HCT116 (cell line): Measurements from ENCODE around the gene MTA1. TPM values are rescaled to one million over a fixed set of nuclear protein-coding genes. Genes with fewer than 3 reads are reported as not detected.
A peak's percentile ranks its signal among the peaks of the same experiment; 100 is the strongest.

Experiments
- ATAC-seq: fragments of 200-7000 bp; cut with Tn5 transposase; 2 replicates; pipeline ENCODE4 v1.9.1; 2020; ENCODE audit warnings: mild to moderate bottlenecking, moderate library complexity
- BruUV-seq: library from RNA; stranded (reverse); fragments of 400-500 nt; replicated peaks from 2 replicates; lab custom pipeline; 2021; lab: Mats Ljungman, UMichigan
- CTCF ChIA-PET: fragments of 300-600 bp; sonication (Branson Sonifier 250); formaldehyde crosslinking; loops from one replicate; lab custom pipeline; 2021; ENCODE audit warnings: antibody characterized with exemption; lab: Charles Lee
- POLR2A ChIA-PET: fragments of 300-600, 350-600 bp; sonication (Branson Sonifier 250); formaldehyde crosslinking; loops from one replicate; lab custom pipeline; 2021; ENCODE audit warnings: antibody characterized with exemption; lab: Charles Lee
- RAD21 ChIA-PET, 2 experiments: fragments of 300-600 bp; sonication (Branson Sonifier 250); formaldehyde crosslinking; loops; one replicate each; lab custom pipeline; 2023; ENCODE audit warnings: low total read pairs in 2 of 2; ENCODE audit not compliant: uncharacterized antibody in 2 of 2, unreplicated experiment in 2 of 2, low non-redundant PET in 1 of 2; lab: Charles Lee
- DNase-seq: peaks from one replicate; pipeline ENCODE4 v3.0.0-alpha.2; 2010; ENCODE audit warnings: low read depth, low spot score
- H2AFZ ChIP-seq: fragments of 200-600 bp; shearing (Covaris generic), sonication (generic); 2 replicates; pipeline ENCODE4 v1.6.1; 2017; ENCODE audit warnings: low read depth, mixed run types, mixed read lengths, antibody characterized with exemption, low read length; ENCODE audit not compliant: poor library complexity, severe bottlenecking
- H3K27ac ChIP-seq: 2 replicates; pipeline ENCODE4 v1.5.1; 2012; ENCODE audit warnings: low read depth, low read length
- H3K27me3 ChIP-seq: fragments of 200-600 bp; sonication (generic); 2 replicates; pipeline ENCODE4 v1.6.1; 2016; ENCODE audit warnings: mixed run types, low read length, mixed read lengths; ENCODE audit not compliant: insufficient read depth
- H3K36me3 ChIP-seq, 2 experiments: fragments of 200-500 bp in 1 of 2; fragments of 200-600 bp in 1 of 2; sonication (Bioruptor generic) in 1 of 2; sonication (generic) in 1 of 2; 2 replicates each; pipeline versions ENCODE4 v1.5.1 to v1.6.1; 2014 to 2016; ENCODE audit warnings: low read length in 2 of 2, inconsistent platforms in 1 of 2, mixed read lengths in 1 of 2, mixed run types in 1 of 2; ENCODE audit not compliant: insufficient read depth in 2 of 2, control insufficient read depth in 1 of 2
- H3K4me1 ChIP-seq, 2 experiments: fragments of 200-600 bp in 1 of 2; sonication (generic) in 1 of 2; 2 replicates each; pipeline versions ENCODE4 v1.5.1 to v1.6.1; 2012 to 2017; ENCODE audit warnings: low read length in 2 of 2, inconsistent platforms in 1 of 2, mild to moderate bottlenecking in 1 of 2, mixed read lengths in 1 of 2, mixed run types in 1 of 2, moderate library complexity in 1 of 2; ENCODE audit not compliant: insufficient read depth in 2 of 2, control insufficient read depth in 1 of 2
- H3K4me2 ChIP-seq: fragments of 200-600 bp; sonication (generic); 2 replicates; pipeline ENCODE4 v1.6.1; 2017; ENCODE audit warnings: mixed run types, low read length, mixed read lengths
- H3K4me3 ChIP-seq, 2 experiments: fragments of 200-600 bp in 1 of 2; sonication (generic) in 1 of 2; replicated peaks in 1 of 2; 2 replicates each; pipeline ENCODE4 v1.5.1; 2011 to 2016; ENCODE audit warnings: low read length in 2 of 2, control low read depth in 1 of 2, low read depth in 1 of 2, mild to moderate bottlenecking in 1 of 2, mixed read lengths in 1 of 2, mixed run types in 1 of 2
- H3K79me2 ChIP-seq: fragments of 200-600 bp; sonication (generic); 2 replicates; pipeline ENCODE4 v1.6.1; 2017; ENCODE audit warnings: mild to moderate bottlenecking, mixed run types, low read length, moderate library complexity, mixed read lengths; ENCODE audit not compliant: insufficient read depth
- H3K9ac ChIP-seq: fragments of 200-600 bp; sonication (generic); 2 replicates; pipeline ENCODE4 v1.6.1; 2016; ENCODE audit warnings: low read length, mixed read lengths
- H3K9me2 ChIP-seq: fragments of 200-600 bp; sonication (generic), shearing (Covaris generic); 2 replicates; pipeline ENCODE4 v1.6.1; 2017; ENCODE audit warnings: mixed run types, mild to moderate bottlenecking, moderate library complexity; ENCODE audit not compliant: insufficient read depth
- H3K9me3 ChIP-seq, 2 experiments: fragments of 200-500 bp in 1 of 2; fragments of 200-600 bp in 1 of 2; sonication (Bioruptor generic) in 1 of 2; sonication (generic) in 1 of 2; 2 replicates each; pipeline ENCODE4 v1.6.1; 2014 to 2017; ENCODE audit warnings: low read length in 2 of 2, mixed read lengths in 2 of 2, inconsistent platforms in 1 of 2, low read depth in 1 of 2, mild to moderate bottlenecking in 1 of 2, mixed run types in 1 of 2, moderate library complexity in 1 of 2; ENCODE audit not compliant: control insufficient read depth in 1 of 2, insufficient read depth in 1 of 2
- H4K20me1 ChIP-seq: fragments of 200-600 bp; sonication (generic), shearing (Covaris generic); 2 replicates; pipeline ENCODE4 v1.6.1; 2017; ENCODE audit warnings: mixed run types, mild to moderate bottlenecking, moderate library complexity; ENCODE audit not compliant: insufficient read depth
- ATF3 ChIP-seq: IDR thresholded peaks from 2 replicates; pipeline ENCODE4 v1.6.1; 2012
- CBX3 ChIP-seq: IDR thresholded peaks from 2 replicates; pipeline ENCODE4 v1.6.1; 2012; ENCODE audit warnings: low read depth
- CEBPB ChIP-seq: IDR thresholded peaks from 2 replicates; pipeline ENCODE4 v1.6.1; 2012; ENCODE audit warnings: low read depth
- ELF1 ChIP-seq: IDR thresholded peaks from 2 replicates; pipeline ENCODE4 v1.6.1; 2012; ENCODE audit warnings: low read depth, borderline replicate concordance
- EZH2 ChIP-seq: fragments of 200-600 bp; sonication (generic); IDR thresholded peaks from 2 replicates; pipeline ENCODE4 v1.6.1; 2017; ENCODE audit warnings: antibody characterized with exemption, mixed run types
- EZH2phosphoT487 ChIP-seq: fragments of 200-600 bp; IDR thresholded peaks from 2 replicates; pipeline ENCODE4 v1.6.1; 2018; ENCODE audit warnings: antibody characterized with exemption, borderline replicate concordance
- FOSL1 ChIP-seq: IDR thresholded peaks from 2 replicates; pipeline ENCODE4 v1.6.1; 2012; ENCODE audit warnings: low read depth
- MAX ChIP-seq: IDR thresholded peaks from 2 replicates; pipeline ENCODE4 v1.6.1; 2012
- POLR2A ChIP-seq: IDR thresholded peaks from 2 replicates; pipeline ENCODE4 v1.7.0; 2011; ENCODE audit warnings: borderline replicate concordance; ENCODE audit not compliant: insufficient read depth, insufficient read length; ENCODE audit errors: extremely low read depth
- SIN3A ChIP-seq: IDR thresholded peaks from 2 replicates; pipeline ENCODE4 v1.6.1; 2012; ENCODE audit warnings: low read depth
- SP1 ChIP-seq: IDR thresholded peaks from 2 replicates; pipeline ENCODE4 v1.6.1; 2012; ENCODE audit warnings: low read depth
- SRF ChIP-seq: IDR thresholded peaks from 2 replicates; pipeline ENCODE4 v1.6.1; 2012; ENCODE audit warnings: low read depth
- YY1 ChIP-seq: IDR thresholded peaks from 2 replicates; pipeline ENCODE4 v1.6.1; 2011; ENCODE audit warnings: low read length, low read depth, moderate library complexity, mild to moderate bottlenecking; ENCODE audit not compliant: insufficient replicate concordance; ENCODE audit errors: extremely low read depth
- ZFX ChIP-seq: fragments of 450-650 bp; IDR thresholded peaks from 2 replicates; pipeline ENCODE4 v1.6.1; 2017
- intact Hi-C: fragments of 100-400 bp; cut with micrococcal nuclease; formaldehyde crosslinking; loops from 2 replicates; pipeline ENCODE4 v1.10.0; 2022
- total RNA-seq: library from RNA; stranded (reverse); gene quantifications from one replicate; pipeline ENCODE4 v1.2.1, GENCODE V29; 2021; ENCODE audit not compliant: unreplicated experiment
- TF ChIP-seq, protein P1 (sequence below): IDR thresholded peaks from 2 replicates; pipeline ENCODE4 v1.6.1; 2011; ENCODE audit warnings: mild to moderate bottlenecking, low read length, moderate library complexity; ENCODE audit not compliant: insufficient replicate concordance; ENCODE audit errors: extremely low read depth
- TF ChIP-seq, protein P2 (sequence below): IDR thresholded peaks from 2 replicates; pipeline ENCODE4 v1.6.1; 2012; ENCODE audit warnings: low read depth

Gene MTA1
- total RNA-seq, 1 experiment from 2014 or later: 229 TPM

DNA sequence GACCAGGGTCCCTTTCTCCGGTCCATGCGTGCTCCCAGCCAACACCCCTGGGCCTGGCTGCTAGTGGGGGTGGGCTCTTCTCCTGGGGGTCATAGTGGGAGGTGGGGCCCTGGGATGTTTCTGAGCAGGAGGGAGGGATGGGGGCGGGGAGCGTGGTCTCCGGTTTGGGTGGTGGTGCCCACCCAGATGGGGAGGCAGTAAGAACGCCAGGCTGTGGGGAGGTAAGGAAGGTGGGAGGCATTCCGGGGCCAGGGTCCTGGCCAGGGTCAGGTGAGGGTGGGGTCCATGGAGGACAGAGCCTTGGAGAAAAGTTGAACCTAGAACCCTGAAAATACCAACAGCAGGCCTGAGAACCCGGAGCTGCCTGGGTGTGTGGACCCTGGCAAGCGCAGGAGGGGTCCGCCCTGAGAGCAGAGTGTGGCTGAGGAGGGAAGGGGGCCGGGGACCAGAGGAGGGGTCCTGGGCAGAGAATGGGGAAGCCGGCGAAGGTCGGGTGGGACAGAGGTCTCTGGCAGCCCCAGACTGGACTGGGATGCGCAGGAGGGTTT is 60.6 kb downstream of the MTA1 start:
- Histone ChIP-seq H3K36me3 (no peaks in the 10 kb centered on the region), H3K79me2 (no peaks in the 10 kb centered on the region), H3K27ac (peak overlapping the region; percentile 95; the same call in 1 of the 2 replicates), H3K9ac (peak overlapping the region; percentile 99), H3K4me3 (peak overlapping the region in 1 of 2 experiments; percentile 77; a peak in 1 of 4 replicates), H3K4me1 (peaks cover 30 to 56% of the 10 kb centered on the region in 2 experiments), H3K9me2 (no peaks in the 10 kb centered on the region), H3K9me3 (no peaks in the 10 kb centered on the region), H3K4me2 (peak overlapping the region; percentile 100), H2AFZ (no peak overlapping the region), H4K20me1 (no peaks in the 10 kb centered on the region), H3K27me3 (no peaks in the 10 kb centered on the region)
- intact Hi-C loops: no loop called here
- ChIA-PET POLR2A (interaction anchor here (2.2 kb wide), 1 partner anchor 10 kb away, joined by 29 read pairs; the partner anchor contains the start of gene TEDC1), RAD21 (interaction anchor here (1.0 to 2.0 kb wide), 4 partner anchors 9 to 109 kb away, joined by 5 to 16 read pairs (median 8); no protein-coding TSS in a partner anchor), CTCF (interaction anchor here (0.6 to 2.4 kb wide), 14 partner anchors 9 to 507 kb away, joined by 3 to 73 read pairs (median 6); partner anchors contain the start of gene TEDC1)
- ATAC-seq: no peak
- BruUV-seq: no TSS peak
- no peak for DNase-seq
- TF ChIP-seq CBX3: no peak
- no peak for TF ChIP-seq CEBPB
- TF ChIP-seq SRF: no peak
- TF ChIP-seq FOSL1: no peak
- no peak for TF ChIP-seq SP1
- no peak for TF ChIP-seq EZH2phosphoT487
- no peak for TF ChIP-seq ATF3
- TF ChIP-seq, protein P1, sequence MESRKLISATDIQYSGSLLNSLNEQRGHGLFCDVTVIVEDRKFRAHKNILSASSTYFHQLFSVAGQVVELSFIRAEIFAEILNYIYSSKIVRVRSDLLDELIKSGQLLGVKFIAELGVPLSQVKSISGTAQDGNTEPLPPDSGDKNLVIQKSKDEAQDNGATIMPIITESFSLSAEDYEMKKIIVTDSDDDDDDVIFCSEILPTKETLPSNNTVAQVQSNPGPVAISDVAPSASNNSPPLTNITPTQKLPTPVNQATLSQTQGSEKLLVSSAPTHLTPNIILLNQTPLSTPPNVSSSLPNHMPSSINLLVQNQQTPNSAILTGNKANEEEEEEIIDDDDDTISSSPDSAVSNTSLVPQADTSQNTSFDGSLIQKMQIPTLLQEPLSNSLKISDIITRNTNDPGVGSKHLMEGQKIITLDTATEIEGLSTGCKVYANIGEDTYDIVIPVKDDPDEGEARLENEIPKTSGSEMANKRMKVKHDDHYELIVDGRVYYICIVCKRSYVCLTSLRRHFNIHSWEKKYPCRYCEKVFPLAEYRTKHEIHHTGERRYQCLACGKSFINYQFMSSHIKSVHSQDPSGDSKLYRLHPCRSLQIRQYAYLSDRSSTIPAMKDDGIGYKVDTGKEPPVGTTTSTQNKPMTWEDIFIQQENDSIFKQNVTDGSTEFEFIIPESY: no peak
- no peak for TF ChIP-seq MAX
- TF ChIP-seq, protein P2, sequence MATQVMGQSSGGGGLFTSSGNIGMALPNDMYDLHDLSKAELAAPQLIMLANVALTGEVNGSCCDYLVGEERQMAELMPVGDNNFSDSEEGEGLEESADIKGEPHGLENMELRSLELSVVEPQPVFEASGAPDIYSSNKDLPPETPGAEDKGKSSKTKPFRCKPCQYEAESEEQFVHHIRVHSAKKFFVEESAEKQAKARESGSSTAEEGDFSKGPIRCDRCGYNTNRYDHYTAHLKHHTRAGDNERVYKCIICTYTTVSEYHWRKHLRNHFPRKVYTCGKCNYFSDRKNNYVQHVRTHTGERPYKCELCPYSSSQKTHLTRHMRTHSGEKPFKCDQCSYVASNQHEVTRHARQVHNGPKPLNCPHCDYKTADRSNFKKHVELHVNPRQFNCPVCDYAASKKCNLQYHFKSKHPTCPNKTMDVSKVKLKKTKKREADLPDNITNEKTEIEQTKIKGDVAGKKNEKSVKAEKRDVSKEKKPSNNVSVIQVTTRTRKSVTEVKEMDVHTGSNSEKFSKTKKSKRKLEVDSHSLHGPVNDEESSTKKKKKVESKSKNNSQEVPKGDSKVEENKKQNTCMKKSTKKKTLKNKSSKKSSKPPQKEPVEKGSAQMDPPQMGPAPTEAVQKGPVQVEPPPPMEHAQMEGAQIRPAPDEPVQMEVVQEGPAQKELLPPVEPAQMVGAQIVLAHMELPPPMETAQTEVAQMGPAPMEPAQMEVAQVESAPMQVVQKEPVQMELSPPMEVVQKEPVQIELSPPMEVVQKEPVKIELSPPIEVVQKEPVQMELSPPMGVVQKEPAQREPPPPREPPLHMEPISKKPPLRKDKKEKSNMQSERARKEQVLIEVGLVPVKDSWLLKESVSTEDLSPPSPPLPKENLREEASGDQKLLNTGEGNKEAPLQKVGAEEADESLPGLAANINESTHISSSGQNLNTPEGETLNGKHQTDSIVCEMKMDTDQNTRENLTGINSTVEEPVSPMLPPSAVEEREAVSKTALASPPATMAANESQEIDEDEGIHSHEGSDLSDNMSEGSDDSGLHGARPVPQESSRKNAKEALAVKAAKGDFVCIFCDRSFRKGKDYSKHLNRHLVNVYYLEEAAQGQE: no peak
- no peak for TF ChIP-seq YY1
- no peak for TF ChIP-seq EZH2
- no peak for TF ChIP-seq ELF1
- TF ChIP-seq ZFX: no peak
- no peak for TF ChIP-seq SIN3A
- no peak for TF ChIP-seq POLR2A
